ENCODE measurements around the gene PLPP3. TPM values are rescaled to one million over a fixed set of nuclear protein-coding genes. Genes with fewer than 3 reads are reported as not detected.

The PLPP3 gene
- total RNA-seq, 1 donor from 2014 or later = not detected

DNA sequence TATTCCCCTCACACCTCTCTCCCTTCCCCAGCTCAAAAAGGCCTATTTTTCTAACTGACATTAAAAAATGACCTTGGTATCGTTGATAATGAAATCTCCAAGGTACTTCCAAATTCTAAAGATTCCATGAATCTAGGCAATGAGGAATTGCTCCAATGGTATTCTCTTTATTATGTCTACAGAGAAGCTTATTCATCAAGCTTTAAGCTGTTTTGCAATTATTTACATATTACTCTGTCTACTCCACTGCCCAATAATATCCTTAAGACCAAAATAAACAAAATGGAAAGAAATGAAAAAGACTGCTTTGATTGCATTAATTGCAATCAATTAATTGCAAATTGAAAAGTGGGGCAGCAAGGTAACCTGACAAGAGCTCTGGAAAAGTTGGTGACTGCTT is 7.9 kb downstream of the PLPP3 start:
- Mint-ChIP-seq H3K27ac (no peak overlapping the region), H3K4me3 (no peak overlapping the region), H3K4me1 (ENCODE audit: low read depth) (no peaks in the 10 kb centered on the region), H3K27me3 (ENCODE audit: insufficient read depth) (peaks cover 2% of the 10 kb centered on the region), H3K9me3 (no peaks in the 10 kb centered on the region), H3K36me3 (ENCODE audit: low read depth) (no peaks in the 10 kb centered on the region)
- intact Hi-C loops (cut with micrococcal nuclease) = no loop called here
- DNase-seq (ENCODE audit: low spot score) = no peak

DNA sequence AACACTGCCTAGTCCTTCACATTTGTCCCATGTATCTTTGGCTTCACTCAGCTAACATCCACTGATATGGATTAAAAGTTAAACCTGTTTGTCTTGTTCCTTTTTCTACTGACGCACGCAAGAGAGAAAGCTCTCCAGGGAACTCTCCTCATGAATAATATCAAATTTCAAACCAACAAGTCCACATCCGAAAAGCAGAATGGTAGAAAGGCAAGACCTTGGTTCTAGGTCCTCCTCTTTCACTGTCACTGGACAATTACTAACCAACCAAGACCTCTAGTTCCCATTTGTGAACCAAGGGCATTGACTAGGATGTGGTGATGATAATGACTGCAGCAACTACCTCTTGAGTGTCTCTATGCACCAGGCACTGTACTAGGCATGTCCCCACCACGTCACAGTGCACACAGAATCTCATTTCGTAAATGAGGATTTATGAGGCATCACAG is 8.4 kb downstream of the PLPP3 start:
- no peak overlapping the region for H3K4me3 Mint-ChIP-seq

DNA sequence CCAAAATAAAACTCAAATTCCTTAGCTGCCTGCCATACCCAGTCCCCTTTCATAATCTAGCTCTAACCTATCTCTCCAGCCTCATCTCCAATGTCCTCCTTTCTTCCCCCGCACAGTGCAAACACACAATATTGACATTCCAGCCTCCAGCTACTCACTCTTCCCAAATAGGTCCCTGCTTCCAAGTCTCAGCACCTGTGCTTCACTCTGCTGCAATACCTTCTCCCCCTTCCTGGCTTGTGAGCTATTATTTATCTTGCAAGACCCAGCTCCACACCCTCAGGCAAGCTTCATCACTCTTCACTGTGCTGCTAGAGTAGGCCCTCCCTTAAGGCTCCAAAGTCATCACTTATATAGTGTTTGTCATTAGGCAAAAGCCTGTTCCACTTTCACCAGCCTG is 9.7 kb downstream of the PLPP3 start:
- no peak overlapping the region for H3K4me3 Mint-ChIP-seq
- H3K4me1 Mint-ChIP-seq (ENCODE audit: low read depth) = no peaks in the 10 kb centered on the region
- no peak overlapping the region for H3K27ac Mint-ChIP-seq
- no peaks in the 10 kb centered on the region for H3K27me3 Mint-ChIP-seq (ENCODE audit: insufficient read depth)
- DNase-seq (ENCODE audit: low spot score) = no peak
- H3K36me3 Mint-ChIP-seq (ENCODE audit: low read depth) = no peaks in the 10 kb centered on the region
- no peaks in the 10 kb centered on the region for H3K9me3 Mint-ChIP-seq
- intact Hi-C loops (cut with micrococcal nuclease) = no loop called here

More for the DNA sequence above, 8.4 kb downstream of the PLPP3 start:
- peaks cover 2% of the 10 kb centered on the region for H3K27me3 Mint-ChIP-seq (ENCODE audit: insufficient read depth)
- no peaks in the 10 kb centered on the region for H3K9me3 Mint-ChIP-seq
- no peak for DNase-seq (ENCODE audit: low spot score)
- H3K27ac Mint-ChIP-seq = no peak overlapping the region
- no peaks in the 10 kb centered on the region for H3K36me3 Mint-ChIP-seq (ENCODE audit: low read depth)
- no peaks in the 10 kb centered on the region for H3K4me1 Mint-ChIP-seq (ENCODE audit: low read depth)
- intact Hi-C loops (cut with micrococcal nuclease) = no loop called here

DNA sequence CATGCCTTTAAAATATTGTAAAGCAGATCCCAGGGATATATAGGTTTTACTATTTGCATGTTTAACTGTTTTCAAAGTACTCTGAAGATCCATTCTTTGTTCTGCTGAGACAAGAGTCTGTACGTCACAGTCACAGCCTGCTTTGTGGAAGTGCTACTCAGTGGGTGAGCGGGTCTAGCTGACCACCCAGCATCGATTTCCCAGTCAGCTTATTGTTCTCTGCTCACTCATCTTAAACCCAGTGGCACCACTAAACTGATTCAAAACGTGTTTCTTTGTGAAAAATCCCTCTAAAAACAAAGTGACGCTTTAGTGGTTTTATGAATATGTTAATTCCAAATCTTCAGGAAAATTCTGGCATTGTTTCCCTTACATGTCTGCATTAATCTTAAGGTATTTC is 12.4 kb downstream of the PLPP3 start:
- no peaks in the 10 kb centered on the region for H3K9me3 Mint-ChIP-seq
- H3K27ac Mint-ChIP-seq = no peak overlapping the region
- intact Hi-C loops (cut with micrococcal nuclease) = no loop called here
- H3K36me3 Mint-ChIP-seq (ENCODE audit: low read depth) = no peaks in the 10 kb centered on the region
- H3K27me3 Mint-ChIP-seq (ENCODE audit: insufficient read depth) = no peaks in the 10 kb centered on the region
- H3K4me3 Mint-ChIP-seq = no peak overlapping the region
- DNase-seq (ENCODE audit: low spot score) = no peak
- H3K4me1 Mint-ChIP-seq (ENCODE audit: low read depth) = no peaks in the 10 kb centered on the region

DNA sequence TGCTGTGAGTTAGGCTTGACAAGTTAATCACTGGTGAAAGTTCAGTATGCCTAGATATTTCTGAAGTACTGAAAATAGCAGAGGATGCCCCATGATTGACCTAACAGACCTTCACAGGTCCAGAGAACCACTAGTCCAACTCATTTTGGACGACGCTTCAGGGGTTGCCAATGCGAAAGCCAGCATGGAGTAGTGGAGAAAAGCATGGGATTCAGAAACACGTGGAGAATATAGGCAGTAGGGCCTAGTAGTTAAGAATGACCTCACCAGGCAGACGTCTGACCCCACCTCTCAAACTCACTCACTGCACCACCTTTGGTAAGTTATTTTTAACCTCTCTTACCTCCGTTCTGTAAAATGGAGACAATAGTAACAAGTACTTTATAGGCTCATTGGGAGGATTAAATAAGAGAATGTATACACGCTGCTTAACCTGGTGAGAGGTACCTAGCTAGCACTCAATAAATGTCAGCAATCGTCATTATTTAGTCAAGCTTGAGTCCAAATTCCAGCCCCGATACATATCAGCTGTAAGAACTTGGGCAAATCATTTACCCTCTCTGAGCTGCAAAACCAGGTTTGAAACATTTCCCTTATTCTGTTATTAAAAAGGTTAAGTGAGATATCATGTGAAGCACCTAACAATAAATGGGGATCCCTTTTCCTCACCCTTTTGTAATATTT is 13.2 kb downstream of the PLPP3 start:
- no peak overlapping the region for H3K27ac Mint-ChIP-seq
- no peaks in the 10 kb centered on the region for H3K9me3 Mint-ChIP-seq
- intact Hi-C loops (cut with micrococcal nuclease) = no loop called here
- H3K4me1 Mint-ChIP-seq (ENCODE audit: low read depth) = no peaks in the 10 kb centered on the region
- no peaks in the 10 kb centered on the region for H3K27me3 Mint-ChIP-seq (ENCODE audit: insufficient read depth)
- no peak overlapping the region for H3K4me3 Mint-ChIP-seq
- H3K36me3 Mint-ChIP-seq (ENCODE audit: low read depth) = no peaks in the 10 kb centered on the region
- no peak for DNase-seq (ENCODE audit: low spot score)

DNA sequence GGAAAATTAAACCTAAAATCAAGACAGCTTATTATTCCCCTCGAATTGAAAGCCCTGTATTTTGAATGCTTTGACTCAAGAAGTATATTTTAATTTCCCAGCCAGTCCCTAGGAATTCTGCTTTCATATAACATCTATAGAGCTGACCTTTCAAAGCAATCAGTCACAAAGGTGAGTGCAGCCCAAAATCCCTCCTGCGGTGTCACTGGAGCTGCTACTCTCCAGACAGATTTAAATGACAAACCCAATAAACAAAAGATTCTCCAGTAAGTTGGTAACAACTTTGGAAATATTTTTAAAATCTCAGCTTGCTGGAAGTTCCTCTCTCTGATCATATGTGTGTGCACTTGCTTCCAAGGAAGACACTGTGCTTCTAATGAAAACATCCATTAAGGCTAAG is 14.7 kb downstream of the PLPP3 start:
- DNase-seq (ENCODE audit: low spot score) = no peak
- Mint-ChIP-seq H3K9me3 (no peaks in the 10 kb centered on the region), H3K4me1 (ENCODE audit: low read depth) (no peaks in the 10 kb centered on the region), H3K27ac (no peak overlapping the region), H3K36me3 (ENCODE audit: low read depth) (no peaks in the 10 kb centered on the region), H3K4me3 (no peak overlapping the region), H3K27me3 (ENCODE audit: insufficient read depth) (no peaks in the 10 kb centered on the region)
- intact Hi-C loops (cut with micrococcal nuclease) = no loop called here

DNA sequence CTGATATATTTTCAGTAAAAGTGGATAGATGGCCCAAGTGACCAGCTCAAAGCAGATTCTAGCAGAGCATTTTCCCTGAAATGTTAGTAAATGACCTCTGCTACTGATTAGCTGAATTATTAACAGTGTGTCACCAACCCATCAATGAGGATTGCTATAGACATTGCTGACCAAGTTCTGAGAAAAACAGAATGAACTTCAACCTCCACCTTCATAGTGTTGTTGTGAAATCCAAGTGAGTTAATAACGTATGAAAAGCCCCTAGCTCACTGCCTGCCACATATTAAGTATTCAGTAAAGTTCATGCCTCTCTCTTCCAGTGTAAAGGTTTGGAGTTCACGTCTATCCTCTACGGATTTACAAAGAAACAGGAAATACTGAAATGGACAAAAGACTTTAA is 15.8 kb downstream of the PLPP3 start:
- DNase-seq (ENCODE audit: low spot score) = no peak
- no peaks in the 10 kb centered on the region for H3K27me3 Mint-ChIP-seq (ENCODE audit: insufficient read depth)
- no peaks in the 10 kb centered on the region for H3K9me3 Mint-ChIP-seq
- H3K4me3 Mint-ChIP-seq = no peak overlapping the region
- no peaks in the 10 kb centered on the region for H3K36me3 Mint-ChIP-seq (ENCODE audit: low read depth)
- H3K4me1 Mint-ChIP-seq (ENCODE audit: low read depth) = no peaks in the 10 kb centered on the region
- intact Hi-C loops (cut with micrococcal nuclease) = no loop called here
- no peak overlapping the region for H3K27ac Mint-ChIP-seq

DNA sequence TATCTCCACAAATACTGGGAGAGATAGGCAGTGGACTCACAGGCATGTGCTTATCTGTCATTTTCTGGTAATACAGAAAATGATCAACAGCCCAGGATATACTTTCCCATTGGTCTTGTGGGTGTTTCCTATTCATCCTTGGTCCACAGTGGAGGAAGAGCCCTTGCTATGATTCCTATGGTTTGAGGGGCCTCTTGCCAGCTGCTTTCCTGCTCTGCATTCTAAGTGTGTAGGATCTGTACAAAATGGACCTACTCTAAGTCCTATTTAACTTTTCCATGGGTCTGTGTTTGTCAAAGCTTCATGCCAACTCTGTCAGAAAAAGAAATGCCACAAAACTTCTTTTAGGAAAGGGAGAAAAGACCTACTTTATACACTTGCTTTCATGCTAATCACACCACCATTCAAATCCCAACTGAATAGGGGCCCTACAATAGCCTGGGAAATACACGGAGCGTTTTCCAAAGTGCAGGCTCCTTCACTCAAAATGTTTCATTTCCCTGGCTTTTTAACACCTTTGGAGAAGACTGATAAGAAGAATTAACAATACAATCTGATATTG is 16.4 kb downstream of the PLPP3 start:
- intact Hi-C loops (cut with micrococcal nuclease) = no loop called here
- no peaks in the 10 kb centered on the region for H3K4me1 Mint-ChIP-seq (ENCODE audit: low read depth)
- no peaks in the 10 kb centered on the region for H3K9me3 Mint-ChIP-seq
- no peaks in the 10 kb centered on the region for H3K36me3 Mint-ChIP-seq (ENCODE audit: low read depth)
- H3K27me3 Mint-ChIP-seq (ENCODE audit: insufficient read depth) = no peaks in the 10 kb centered on the region
- no peak for DNase-seq (ENCODE audit: low spot score)
- no peak overlapping the region for H3K4me3 Mint-ChIP-seq
- H3K27ac Mint-ChIP-seq = no peak overlapping the region

DNA sequence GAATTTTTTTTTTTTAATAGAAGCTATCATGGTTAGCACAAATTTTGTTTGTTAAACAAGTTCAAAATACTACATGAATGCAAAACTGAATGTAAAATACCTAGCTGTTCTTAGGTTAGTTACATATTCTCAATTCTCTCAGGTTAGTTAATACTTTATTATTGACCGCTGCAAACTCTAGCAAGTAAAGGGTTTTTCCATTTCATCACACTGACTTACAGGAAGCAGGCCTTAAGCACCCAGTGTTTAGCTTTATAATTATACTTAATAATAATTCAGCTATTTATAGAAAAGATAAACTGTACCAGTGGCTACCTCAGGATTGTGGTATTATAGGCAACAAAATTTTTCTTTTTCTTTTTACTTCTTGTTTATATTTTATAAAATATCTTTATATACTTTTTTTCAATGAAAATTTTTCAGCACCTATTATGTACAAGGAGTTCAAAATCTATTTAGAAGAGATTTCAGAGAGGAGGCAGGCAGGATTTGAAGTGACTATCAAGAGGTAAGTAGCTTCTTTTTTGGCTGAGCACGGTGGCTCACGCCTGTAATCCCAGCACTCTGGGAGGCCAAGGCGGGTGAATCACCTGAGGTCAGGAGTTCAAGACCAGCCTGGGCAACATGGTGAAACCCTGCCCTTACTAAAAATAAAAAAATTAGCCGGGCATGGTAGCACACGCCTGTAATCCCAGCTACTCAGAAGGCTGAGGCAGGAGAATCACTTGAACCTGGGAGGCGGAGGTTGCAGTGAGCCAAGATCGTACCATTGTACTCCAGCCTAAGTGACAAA is 17.9 kb downstream of the PLPP3 start:
- DNase-seq (ENCODE audit: low spot score) = no peak
- intact Hi-C loops (cut with micrococcal nuclease) = no loop called here
- no peak overlapping the region for H3K4me3 Mint-ChIP-seq
- H3K27ac Mint-ChIP-seq = no peak overlapping the region
- no peaks in the 10 kb centered on the region for H3K36me3 Mint-ChIP-seq (ENCODE audit: low read depth)
- no peaks in the 10 kb centered on the region for H3K9me3 Mint-ChIP-seq
- no peaks in the 10 kb centered on the region for H3K27me3 Mint-ChIP-seq (ENCODE audit: insufficient read depth)
- H3K4me1 Mint-ChIP-seq (ENCODE audit: low read depth) = no peaks in the 10 kb centered on the region

DNA sequence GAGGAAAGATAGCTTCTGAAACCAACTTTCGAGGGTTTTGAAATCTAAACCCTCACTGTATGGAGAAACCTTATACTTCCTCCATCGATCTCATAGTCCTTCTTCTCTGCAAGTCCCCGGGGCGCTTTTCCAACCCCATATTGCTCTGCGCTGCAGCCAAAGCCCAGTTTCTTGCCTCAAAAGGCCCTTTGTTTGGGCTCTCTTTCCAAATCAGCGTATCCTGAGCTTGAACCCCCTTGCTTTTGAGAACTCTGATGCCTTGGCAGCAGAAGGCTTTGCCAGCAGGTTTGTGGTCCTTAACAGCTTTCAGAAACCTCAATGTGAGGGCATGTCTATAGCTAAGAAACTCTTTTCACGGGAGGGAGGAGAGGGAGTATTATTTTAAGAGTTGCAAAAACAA is 21.6 kb downstream of the PLPP3 start:
- H3K27ac Mint-ChIP-seq = no peak overlapping the region
- no peak for DNase-seq (ENCODE audit: low spot score)
- no peak overlapping the region for H3K4me3 Mint-ChIP-seq
- H3K36me3 Mint-ChIP-seq (ENCODE audit: low read depth) = no peaks in the 10 kb centered on the region
- intact Hi-C loops (cut with micrococcal nuclease) = no loop called here
- H3K27me3 Mint-ChIP-seq (ENCODE audit: insufficient read depth) = no peaks in the 10 kb centered on the region
- H3K4me1 Mint-ChIP-seq (ENCODE audit: low read depth) = no peaks in the 10 kb centered on the region
- no peaks in the 10 kb centered on the region for H3K9me3 Mint-ChIP-seq

DNA sequence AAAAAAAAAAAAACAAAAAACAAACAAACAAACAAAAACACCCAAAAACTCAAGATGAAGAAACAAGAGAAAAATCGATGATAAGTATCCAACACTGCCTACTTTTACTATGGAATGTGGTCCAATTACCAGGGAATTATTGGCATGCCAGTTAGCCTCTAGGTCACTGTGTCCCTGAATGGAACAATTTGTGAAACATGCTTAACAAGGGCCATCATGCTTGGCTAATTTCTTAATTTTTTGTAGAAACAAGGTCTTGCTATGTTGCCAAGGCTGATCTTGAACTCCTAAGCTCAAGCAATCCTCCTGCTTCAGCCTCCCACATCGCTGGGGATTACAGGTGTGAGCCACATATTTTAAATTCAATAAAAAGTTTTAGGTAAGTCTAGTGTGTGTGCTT is 23.9 kb downstream of the PLPP3 start:
- no peak for DNase-seq (ENCODE audit: low spot score)
- Mint-ChIP-seq H3K27ac (no peak overlapping the region), H3K36me3 (ENCODE audit: low read depth) (no peaks in the 10 kb centered on the region), H3K4me3 (no peak overlapping the region), H3K4me1 (ENCODE audit: low read depth) (no peaks in the 10 kb centered on the region), H3K9me3 (no peaks in the 10 kb centered on the region), H3K27me3 (ENCODE audit: insufficient read depth) (no peaks in the 10 kb centered on the region)
- intact Hi-C loops (cut with micrococcal nuclease) = no loop called here

DNA sequence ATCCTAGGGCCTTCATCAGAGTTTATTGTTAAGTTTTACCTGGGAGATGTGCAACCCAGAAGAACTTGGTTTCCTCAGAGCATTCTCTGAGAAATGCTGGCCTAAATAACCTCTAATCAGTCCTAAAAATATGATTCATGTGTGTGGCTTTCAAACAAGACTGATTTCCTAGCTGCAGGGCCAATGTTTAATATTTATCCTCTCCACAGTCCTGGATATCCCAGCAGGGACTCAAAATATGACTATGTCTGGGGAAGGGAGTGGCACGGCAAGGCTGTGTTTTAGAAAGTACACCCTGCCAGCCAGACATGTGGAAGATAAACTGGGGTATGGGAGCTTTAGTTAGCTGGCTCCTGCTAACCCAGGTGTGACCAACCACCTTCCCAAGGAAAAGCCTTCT is 26.3 kb downstream of the PLPP3 start:
- intact Hi-C loops (cut with micrococcal nuclease) = no loop called here
- no peak overlapping the region for H3K4me3 Mint-ChIP-seq
- H3K4me1 Mint-ChIP-seq (ENCODE audit: low read depth) = no peaks in the 10 kb centered on the region
- H3K27me3 Mint-ChIP-seq (ENCODE audit: insufficient read depth) = no peaks in the 10 kb centered on the region
- H3K36me3 Mint-ChIP-seq (ENCODE audit: low read depth) = no peaks in the 10 kb centered on the region
- no peak for DNase-seq (ENCODE audit: low spot score)
- no peak overlapping the region for H3K27ac Mint-ChIP-seq
- H3K9me3 Mint-ChIP-seq = no peaks in the 10 kb centered on the region

DNA sequence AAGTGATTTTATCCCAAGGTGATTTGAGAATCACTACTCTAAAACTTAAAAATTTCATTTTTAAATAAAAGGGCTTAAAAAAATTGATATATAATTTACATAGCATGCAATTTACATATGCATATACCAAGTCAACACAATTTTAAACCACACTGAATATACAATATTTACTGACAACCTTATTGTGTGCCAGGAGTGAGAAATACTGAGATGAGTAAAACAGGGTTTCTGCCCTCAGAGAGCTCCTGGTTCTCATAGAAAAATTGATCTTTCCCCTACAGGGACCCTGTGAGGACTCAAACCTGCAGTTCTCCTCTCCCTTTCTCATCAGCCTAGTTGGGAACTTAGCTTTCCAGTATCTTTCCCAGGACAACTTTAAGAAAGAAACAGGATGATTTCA is 27.0 kb downstream of the PLPP3 start:
- intact Hi-C loops (cut with micrococcal nuclease) = no loop called here
- no peak overlapping the region for H3K4me3 Mint-ChIP-seq
- H3K4me1 Mint-ChIP-seq (ENCODE audit: low read depth) = no peaks in the 10 kb centered on the region
- no peaks in the 10 kb centered on the region for H3K27me3 Mint-ChIP-seq (ENCODE audit: insufficient read depth)
- no peaks in the 10 kb centered on the region for H3K36me3 Mint-ChIP-seq (ENCODE audit: low read depth)
- DNase-seq (ENCODE audit: low spot score) = no peak
- H3K27ac Mint-ChIP-seq = no peak overlapping the region
- no peaks in the 10 kb centered on the region for H3K9me3 Mint-ChIP-seq
